Measurements from ENCODE around the gene TMEM54.
A peak's percentile ranks its signal among the peaks of the same experiment; 100 is the strongest.

The TMEM54 gene

DNA sequence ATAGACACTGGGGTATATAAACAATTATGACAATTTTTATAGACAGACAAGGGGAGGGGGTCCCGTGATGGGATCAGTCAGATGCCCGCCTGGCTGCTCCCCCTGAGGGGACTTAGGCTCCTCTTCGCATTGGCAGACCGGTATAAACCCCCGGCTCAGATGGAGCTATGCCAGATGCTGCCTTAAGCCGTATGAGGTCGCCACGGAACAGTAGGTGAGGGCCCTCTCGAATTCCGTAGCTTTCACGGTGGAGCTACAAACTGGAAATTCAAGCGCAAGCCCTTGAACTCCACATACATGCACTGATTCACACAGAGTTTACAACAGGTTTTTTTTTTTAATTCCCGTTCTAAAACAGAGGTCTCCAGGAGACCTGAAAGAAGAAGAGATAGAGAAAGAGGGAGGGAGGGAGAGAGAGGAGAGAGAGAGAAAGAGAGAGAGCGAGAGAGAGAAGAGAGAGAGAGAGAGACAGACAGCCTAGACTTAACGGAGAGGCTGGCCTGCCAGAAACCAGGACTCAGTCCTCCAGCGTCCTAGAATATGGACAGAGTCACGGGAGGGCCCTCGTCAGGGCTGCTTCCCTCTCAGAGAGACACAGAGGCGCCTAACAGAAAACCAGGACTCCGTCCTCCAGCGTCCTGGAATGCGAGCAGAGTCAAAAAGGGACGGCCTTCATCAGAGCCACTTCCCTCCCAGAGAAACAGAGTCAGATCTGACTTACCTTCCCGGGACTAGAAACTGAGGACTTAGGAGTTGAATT is 24.4 kb upstream of the TMEM54 start:
- Mint-ChIP-seq H3K4me3 (peak overlapping the region; percentile 33 to 75 (median 63)), H3K27me3 (ENCODE audit: low read depth) (peaks cover 39% of the 10 kb centered on the region), H3K4me1 (peaks cover 28% of the 10 kb centered on the region), H3K36me3 (ENCODE audit: low read depth) (no peaks in the 10 kb centered on the region), H3K9me3 (no peaks in the 10 kb centered on the region), H3K27ac (peak overlapping the region; percentile 7 to 91 (median 8))
- TF ChIP-seq, protein P1, sequence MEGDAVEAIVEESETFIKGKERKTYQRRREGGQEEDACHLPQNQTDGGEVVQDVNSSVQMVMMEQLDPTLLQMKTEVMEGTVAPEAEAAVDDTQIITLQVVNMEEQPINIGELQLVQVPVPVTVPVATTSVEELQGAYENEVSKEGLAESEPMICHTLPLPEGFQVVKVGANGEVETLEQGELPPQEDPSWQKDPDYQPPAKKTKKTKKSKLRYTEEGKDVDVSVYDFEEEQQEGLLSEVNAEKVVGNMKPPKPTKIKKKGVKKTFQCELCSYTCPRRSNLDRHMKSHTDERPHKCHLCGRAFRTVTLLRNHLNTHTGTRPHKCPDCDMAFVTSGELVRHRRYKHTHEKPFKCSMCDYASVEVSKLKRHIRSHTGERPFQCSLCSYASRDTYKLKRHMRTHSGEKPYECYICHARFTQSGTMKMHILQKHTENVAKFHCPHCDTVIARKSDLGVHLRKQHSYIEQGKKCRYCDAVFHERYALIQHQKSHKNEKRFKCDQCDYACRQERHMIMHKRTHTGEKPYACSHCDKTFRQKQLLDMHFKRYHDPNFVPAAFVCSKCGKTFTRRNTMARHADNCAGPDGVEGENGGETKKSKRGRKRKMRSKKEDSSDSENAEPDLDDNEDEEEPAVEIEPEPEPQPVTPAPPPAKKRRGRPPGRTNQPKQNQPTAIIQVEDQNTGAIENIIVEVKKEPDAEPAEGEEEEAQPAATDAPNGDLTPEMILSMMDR (IDR thresholded peaks at IDR 0.05; ENCODE audit: unreplicated experiment in 3 of 3): no peak

DNA sequence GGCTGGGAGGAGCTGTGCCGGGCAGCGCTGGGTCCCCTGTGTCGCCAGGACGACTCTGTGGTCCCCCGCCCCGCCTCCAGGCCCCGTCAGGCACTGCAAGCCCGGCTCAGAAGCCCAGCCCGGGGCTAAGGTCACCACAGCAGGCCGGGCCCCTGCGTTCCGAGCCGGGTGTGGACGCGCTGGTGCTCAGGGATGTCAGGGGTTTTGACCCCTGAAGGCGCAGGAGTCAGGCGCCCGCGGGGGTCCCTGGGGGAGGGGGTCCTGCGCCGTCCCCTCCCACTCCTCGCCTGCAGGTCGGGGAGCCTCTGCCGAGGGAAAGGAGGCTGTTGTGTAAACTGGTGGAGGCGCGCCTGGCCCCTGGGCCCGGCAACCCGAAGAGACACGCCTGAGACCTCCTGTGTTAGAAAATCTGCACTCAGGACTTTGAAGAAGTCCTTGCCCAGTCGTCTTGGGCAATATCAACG is 23.7 kb upstream of the TMEM54 start:
- peak overlapping the region; percentile 33 to 75 (median 66) for H3K4me3 Mint-ChIP-seq
- H3K27ac Mint-ChIP-seq: peak overlapping the region; percentile 7 to 91 (median 8)
- TF ChIP-seq, protein P1 (IDR thresholded peaks at IDR 0.05; ENCODE audit: unreplicated experiment in 3 of 3): no peak
- peaks cover 39% of the 10 kb centered on the region for H3K27me3 Mint-ChIP-seq (ENCODE audit: low read depth)
- no peaks in the 10 kb centered on the region for H3K36me3 Mint-ChIP-seq (ENCODE audit: low read depth)
- peaks cover 32% of the 10 kb centered on the region for H3K4me1 Mint-ChIP-seq
- no peaks in the 10 kb centered on the region for H3K9me3 Mint-ChIP-seq

DNA sequence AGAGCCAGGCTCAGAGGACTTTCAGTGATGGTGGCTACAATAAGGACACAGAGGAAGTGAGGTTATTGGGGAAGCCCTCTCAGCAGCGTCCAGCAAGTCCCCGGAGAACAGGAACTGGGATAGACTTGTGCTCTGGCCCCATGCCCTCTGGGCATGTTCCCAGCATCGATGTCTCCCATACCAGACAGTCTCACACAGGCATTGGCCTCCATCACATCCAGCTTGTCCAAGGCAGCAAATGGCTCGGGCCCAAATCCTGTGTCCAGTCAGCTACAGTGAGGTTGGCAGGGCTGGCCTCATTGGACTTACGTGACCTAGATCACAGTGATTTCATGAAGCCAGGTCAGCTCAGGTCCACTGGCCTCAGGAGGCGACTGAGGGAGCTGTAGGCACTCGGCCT is 19.6 kb upstream of the TMEM54 start:
- peaks cover 30% of the 10 kb centered on the region for H3K4me1 Mint-ChIP-seq
- TF ChIP-seq, protein P1 (IDR thresholded peaks at IDR 0.05; ENCODE audit: unreplicated experiment in 3 of 3): no peak
- no peak overlapping the region for H3K27ac Mint-ChIP-seq
- H3K9me3 Mint-ChIP-seq: no peaks in the 10 kb centered on the region
- peaks cover 31% of the 10 kb centered on the region for H3K27me3 Mint-ChIP-seq (ENCODE audit: low read depth)
- no peaks in the 10 kb centered on the region for H3K36me3 Mint-ChIP-seq (ENCODE audit: low read depth)
- no peak overlapping the region for H3K4me3 Mint-ChIP-seq

DNA sequence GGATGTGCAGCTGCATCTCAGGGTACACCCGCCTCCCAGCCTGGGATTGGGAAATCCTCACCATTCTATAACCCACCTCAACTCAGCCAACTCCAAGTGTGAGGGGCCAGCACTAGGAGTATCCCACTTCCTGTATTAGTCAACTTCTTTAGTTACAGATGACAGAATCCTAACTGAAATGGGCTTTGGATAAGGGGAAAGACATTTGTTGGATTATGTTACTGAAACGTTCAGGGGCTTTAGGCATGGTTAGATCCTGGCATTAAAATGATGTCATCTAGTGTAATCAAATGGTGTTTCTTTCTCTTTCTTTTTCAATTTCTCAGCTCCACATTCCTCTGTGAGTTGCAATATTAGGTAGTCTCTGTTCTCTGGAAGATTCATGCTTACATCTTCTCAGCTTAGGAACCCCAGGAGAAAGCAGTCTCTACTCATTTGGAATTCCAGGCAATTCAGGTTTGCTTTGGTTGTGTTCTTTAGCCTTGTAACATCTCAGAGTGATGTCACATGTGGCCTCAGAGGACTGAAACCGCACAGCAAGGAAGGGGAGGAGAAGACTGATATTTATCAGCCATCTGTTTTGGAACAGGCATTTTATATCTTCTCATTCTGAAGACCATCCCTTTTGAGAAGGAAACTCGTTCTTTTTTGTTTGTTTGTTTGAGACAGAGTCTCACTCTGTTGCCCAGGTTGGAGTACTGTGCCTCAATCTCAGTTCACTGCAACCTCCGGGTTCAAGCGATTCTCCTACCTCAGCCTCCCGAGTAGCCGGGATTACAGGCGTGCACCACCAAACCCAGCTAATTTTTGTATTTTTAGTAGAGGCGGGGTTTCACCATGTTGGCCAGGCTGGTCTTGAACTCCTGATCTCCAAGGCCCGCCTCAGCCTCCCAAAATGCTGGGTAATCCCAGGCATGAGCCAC is 18.9 kb upstream of the TMEM54 start:
- Mint-ChIP-seq H3K27me3 (ENCODE audit: low read depth) (peaks cover 23% of the 10 kb centered on the region), H3K36me3 (ENCODE audit: low read depth) (no peaks in the 10 kb centered on the region), H3K4me1 (peaks cover 22% of the 10 kb centered on the region), H3K27ac (peak overlapping the region; percentile 6 to 51 (median 43)), H3K9me3 (no peaks in the 10 kb centered on the region), H3K4me3 (no peak overlapping the region)
- TF ChIP-seq, protein P1 (IDR thresholded peaks at IDR 0.05; ENCODE audit: unreplicated experiment in 3 of 3): no peak

DNA sequence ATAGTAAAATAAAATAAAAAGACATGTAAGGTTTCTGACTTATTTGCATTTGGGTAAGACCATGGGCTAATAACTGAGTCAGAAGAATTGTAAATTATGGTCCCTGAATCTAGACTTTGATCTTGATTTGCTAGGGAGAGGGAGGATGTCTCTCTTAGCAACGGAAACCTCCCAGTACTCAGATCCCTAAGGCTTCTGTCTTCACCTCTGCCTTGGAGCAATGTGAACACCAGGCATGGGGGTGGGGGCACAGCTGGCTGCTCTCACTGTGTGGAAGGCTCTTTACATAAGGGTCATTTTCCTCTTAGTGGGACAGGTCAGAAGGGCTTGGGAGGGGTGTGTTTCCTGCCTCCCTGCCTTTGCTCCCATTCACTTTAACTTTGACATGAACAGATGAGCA is 17.0 kb upstream of the TMEM54 start:
- H3K27me3 Mint-ChIP-seq (ENCODE audit: low read depth): peaks cover 9% of the 10 kb centered on the region
- H3K27ac Mint-ChIP-seq: no peak overlapping the region
- no peak overlapping the region for H3K4me3 Mint-ChIP-seq
- no peaks in the 10 kb centered on the region for H3K9me3 Mint-ChIP-seq
- H3K4me1 Mint-ChIP-seq: peaks cover 8% of the 10 kb centered on the region
- TF ChIP-seq, protein P1 (IDR thresholded peaks at IDR 0.05; ENCODE audit: unreplicated experiment in 3 of 3): no peak
- H3K36me3 Mint-ChIP-seq (ENCODE audit: low read depth): no peaks in the 10 kb centered on the region
